ENCODE results near the gene WSB2. TPM values are rescaled to one million over a fixed set of nuclear protein-coding genes. Genes with fewer than 3 reads are reported as not detected.
"Not testable (repeated sequence)": the region's sequence is repeated elsewhere in the genome, so short reads cannot be mapped to it uniquely, and the experiment has no call there.

The WSB2 gene
- 52.3 and 53.6 TPM in 2 replicates for total RNA-seq

DNA sequence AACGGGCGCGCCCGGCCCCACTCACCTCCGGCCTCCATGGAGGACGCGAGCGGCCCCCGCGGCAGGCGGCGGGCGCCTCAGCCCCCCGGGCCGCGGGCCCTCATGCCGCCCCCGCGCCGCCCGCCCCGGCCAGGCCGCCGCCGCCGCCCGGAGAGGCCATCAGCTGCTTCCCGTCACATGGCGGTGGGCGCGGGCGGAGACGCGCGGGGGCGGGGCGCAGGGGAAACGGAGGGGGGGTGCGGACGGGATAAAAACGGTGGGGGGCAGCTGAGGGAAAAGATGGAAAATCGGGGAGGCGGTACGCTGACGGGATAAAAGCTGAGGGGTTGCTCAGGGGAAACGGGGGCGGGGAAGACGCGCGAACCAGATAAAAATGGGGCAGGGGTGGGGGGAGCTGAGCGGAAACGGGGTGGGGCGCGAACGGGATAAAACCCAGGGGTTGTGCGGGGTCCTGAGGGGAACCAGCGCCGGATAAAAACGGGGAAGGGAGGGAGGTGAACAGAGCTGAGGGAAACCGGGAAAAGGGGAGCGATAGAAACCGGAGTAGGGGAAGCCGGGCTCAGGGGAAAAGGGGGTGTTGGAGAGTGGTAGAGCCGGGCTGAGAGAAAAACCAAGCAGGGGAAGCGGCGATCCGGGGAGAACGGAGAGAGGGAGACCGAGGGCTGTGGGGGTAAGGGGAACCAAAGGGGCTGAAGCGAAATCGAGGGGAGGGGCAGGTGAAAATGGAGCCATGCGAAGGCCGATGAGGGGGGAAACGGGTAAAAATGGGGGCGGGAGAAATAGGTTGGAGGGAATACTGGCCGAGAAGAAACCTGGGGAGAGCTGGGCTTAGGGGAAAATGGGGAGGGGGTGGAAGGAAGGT is at the start of gene WSB2:
Gene WSB2 (minus strand): TSS at position 169 of the 862 bp plus-strand sequence. CDS start 131 bp downstream, at position 38.
- intact Hi-C loops (cut with micrococcal nuclease) = loop anchor here (2.0 to 5.0 kb wide), 3 partner anchors 41 to 296 kb away; partner anchors contain the start of genes PEBP1 and VSIG10

- intact Hi-C loops (cut with micrococcal nuclease) = no loop called here
Observed at GRCh38 chr12:118109088-118109487, 48.1 kb upstream of the WSB2 start.

DNA sequence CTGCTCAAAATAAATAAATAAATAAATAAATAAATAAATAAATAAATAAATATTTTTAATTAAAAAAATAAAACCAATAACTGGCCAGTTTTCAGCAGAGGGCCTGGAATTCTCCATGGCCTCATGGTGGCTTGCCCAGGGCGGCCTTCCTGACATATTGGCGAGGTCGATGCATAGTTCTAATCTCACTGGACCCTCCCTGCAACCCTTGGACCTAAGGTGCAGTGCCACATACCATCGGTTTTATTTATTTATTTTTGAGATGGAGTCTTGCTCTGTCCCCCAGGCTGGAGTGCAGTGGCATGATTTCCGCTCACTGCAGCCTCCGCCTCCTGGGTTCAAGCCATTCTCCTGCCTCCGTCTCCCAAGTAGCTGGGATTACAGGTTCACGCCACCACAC is 46.7 kb upstream of the WSB2 start:
- intact Hi-C loops (cut with micrococcal nuclease) = no loop called here

DNA sequence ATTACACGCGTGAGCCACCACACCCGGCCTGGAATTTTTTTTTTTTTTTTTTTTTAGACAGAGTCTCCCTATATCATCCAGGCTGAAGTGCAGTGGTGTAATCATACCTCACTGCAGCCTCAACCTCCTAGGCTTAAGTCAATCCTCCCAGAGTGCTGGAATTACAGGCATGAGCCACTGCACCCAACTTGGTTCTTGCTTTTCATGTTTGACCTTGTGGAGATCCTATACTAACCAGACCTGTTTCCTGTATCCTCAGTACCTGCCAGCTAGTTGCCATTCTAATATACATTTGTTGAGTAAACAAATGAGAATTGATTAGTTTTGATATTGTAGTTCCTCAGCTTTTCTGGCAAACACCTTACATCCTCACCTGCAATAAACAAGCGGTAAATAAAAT is 46.0 kb upstream of the WSB2 start:
- intact Hi-C loops (cut with micrococcal nuclease) = no loop called here

DNA sequence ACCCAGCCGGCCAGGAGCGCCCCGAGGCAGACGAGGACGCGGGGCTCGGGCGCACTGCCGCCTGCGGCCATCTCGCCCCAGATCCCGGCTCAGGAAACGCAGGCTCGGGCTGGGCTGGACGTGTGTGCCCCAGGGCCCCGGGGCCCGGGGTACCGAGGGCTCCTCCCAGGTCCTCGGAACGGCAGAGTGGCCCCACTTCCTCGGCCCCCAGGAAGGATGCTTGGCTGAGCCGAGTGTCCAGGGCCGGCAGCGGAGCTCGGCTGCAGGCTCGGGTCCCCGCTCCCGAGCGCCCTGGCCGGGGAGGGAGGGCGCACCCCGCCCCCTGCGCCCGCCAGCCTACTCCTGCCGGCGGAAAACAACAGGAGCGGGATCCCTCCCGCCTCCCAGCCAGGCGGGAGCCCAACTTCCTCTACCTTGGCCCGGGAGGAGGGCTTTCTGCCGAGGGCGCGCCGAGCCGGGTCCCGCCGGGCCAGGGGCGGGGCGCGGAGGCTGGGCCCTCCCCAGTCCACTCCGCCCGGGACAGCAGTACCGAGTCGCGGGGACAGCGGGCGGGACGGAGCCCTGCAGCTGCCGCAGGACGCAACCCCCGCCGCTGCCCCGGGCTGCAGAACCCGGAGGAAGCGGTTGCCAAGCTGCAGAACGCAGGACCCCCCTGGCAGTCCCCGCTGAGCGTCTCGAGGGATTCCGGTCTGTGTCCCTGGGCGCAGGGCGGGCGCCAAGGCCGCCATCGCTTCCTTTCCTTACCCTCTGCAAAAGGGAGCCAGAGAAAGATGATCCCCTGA is 42.8 kb upstream of the WSB2 start, which contains the start of gene VSIG10:
Gene VSIG10 (minus strand): TSS at position 411 of the 782 bp plus-strand sequence. CDS start 340 bp downstream, at position 71.
- intact Hi-C loops (cut with micrococcal nuclease) = loop anchor here (5.0 kb wide), 1 partner anchor 41 kb away; the partner anchor contains the start of gene WSB2

DNA sequence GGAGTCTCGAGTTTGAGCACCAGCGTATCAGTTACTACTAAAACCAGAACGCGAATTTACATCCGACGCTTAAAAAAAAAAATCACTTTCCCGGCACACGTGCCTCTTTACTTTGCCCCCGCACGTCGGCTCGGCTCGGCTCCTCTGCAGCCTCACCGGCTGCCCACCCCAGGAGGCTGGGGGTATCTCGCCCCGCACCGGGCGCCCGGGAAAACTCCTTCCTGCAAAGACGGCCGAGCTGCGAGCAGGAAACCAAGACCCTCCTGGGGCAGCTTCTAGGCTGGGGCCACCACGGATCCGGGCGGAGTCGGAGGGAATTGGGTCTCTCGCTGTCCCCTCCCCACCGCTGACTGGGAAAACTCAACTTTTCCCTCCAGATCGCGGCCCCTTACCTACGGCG is 42.2 kb upstream of the WSB2 start:
- intact Hi-C loops (cut with micrococcal nuclease) = loop anchor here (5.0 kb wide), 1 partner anchor 41 kb away; the partner anchor contains the start of gene WSB2

- intact Hi-C loops (cut with micrococcal nuclease) = loop anchor here (5.0 kb wide), 1 partner anchor 40 kb away; the partner anchor contains the start of gene WSB2
Observed at GRCh38 chr12:118102609-118103008, 41.6 kb upstream of the WSB2 start.

DNA sequence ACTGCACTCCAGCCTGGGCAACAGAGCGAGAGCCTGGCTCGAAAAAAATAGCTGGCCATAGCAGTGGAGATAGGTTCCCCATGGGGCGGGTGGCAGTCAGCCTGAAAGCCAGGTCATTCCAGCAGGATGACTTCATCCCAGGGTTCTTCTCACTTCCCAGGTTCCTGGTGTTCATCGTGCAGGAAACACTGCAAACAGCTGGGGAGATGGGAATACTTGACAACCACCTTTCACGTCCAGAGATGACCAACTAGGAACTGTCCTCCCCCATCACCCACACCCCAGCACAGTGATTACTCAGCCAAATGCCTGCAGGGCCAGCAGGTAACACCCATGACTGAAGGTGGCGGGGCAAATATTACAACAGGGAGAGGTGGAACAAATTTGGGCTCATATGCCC is 41.1 kb upstream of the WSB2 start:
- intact Hi-C loops (cut with micrococcal nuclease) = loop anchor here (5.0 kb wide), 1 partner anchor 40 kb away; the partner anchor contains the start of gene WSB2

DNA sequence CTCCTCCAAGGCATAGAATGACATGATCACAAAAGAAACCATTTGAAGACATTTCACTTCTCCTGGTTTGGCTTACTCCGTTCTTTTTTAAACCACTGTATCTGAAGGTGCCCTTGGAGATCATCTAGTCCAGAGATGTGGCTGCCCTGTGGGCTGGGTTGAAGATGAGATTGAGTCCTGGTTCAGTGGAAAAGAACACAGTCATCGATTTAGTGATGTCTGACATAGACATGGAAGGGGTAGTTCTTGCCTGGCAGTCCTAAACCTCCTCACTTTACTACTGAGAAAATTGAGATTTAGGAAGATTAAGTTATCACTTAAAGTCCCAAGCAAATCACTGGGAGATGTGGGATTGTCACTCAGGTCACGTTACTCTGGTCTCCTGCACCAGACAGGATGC is 40.1 kb upstream of the WSB2 start:
- intact Hi-C loops (cut with micrococcal nuclease) = loop anchor here (5.0 kb wide), 1 partner anchor 39 kb away; the partner anchor contains the start of gene WSB2

GRCh38 chr12:118098911-118099671 is 38.1 kb upstream of the WSB2 start:
- intact Hi-C loops (cut with micrococcal nuclease) = no loop called here

GRCh38 chr12:118098401-118098800 is 37.4 kb upstream of the WSB2 start:
- intact Hi-C loops (cut with micrococcal nuclease) = no loop called here

GRCh38 chr12:118094039-118094438 is 33.1 kb upstream of the WSB2 start:
- intact Hi-C loops (cut with micrococcal nuclease) = no loop called here

- intact Hi-C loops (cut with micrococcal nuclease) = no loop called here
Observed at GRCh38 chr12:118089782-118090181, 28.8 kb upstream of the WSB2 start.

- intact Hi-C loops (cut with micrococcal nuclease) = no loop called here
Observed at GRCh38 chr12:118082161-118082560, 21.2 kb upstream of the WSB2 start.

- intact Hi-C loops (cut with micrococcal nuclease) = not testable (repeated sequence)
Observed at GRCh38 chr12:118081521-118081920, 20.5 kb upstream of the WSB2 start.

DNA sequence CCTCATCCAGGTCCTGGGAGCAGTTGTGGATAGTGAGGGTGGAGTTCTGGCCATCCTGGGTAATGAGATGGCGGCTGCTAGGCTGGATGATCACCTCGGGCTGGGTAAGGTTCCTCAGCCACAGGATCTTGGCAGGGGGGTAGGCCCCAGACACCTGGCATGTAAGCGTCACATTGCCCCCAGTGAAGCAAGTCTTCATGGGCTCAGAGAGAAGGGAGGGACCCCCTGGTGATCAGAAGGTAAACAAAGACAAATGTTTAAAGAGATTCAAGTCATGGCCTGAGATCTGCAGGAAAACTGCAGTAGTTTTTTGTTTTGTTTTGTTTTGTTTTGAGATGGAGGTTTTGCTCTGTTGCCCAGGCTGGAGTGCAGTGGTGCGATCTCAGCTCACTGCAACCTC is 12.8 kb upstream of the WSB2 start:
- intact Hi-C loops (cut with micrococcal nuclease) = no loop called here

DNA sequence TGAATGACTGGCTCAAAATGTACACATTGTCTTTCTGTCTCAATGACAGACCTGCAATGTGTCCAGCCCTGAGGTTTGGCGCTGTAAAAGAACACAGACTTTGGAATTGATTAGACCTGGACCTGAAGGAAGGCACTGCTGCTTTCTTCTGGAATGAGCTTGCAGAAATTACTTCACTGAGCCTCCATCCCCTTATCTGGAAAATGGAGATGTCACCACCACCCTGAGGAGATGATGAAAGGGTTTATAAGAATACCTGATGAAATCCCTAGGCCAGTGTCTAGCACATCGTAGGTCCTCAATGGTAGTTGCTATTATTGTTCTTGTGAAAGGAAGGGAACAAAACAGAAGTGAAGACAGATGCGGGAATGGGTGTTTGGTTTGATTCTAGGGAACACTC is 9.7 kb upstream of the WSB2 start:
- intact Hi-C loops (cut with micrococcal nuclease) = no loop called here

- intact Hi-C loops (cut with micrococcal nuclease) = no loop called here
Observed at GRCh38 chr12:118068445-118068844, 7.5 kb upstream of the WSB2 start.

GRCh38 chr12:118065380-118065779 is 4.4 kb upstream of the WSB2 start:
- intact Hi-C loops (cut with micrococcal nuclease) = no loop called here

GRCh38 chr12:118064608-118065007 is 3.6 kb upstream of the WSB2 start:
- intact Hi-C loops (cut with micrococcal nuclease) = loop anchor here (5.0 kb wide), 2 partner anchors 38 to 293 kb away; partner anchors contain the start of gene VSIG10

All from T-helper 2 cell treated with Interferon-gamma antibody and Interleukin-4, amounts not matched to agents 100 ng/mL and 5 ng/mL, for 36 hours (primary cell).